T-helper 1 cell treated with Interleukin-12 subunit alpha and Interleukin-12 subunit beta and Interleukin-4 antibody, amounts not matched to agents 30 μg/mL and 1 μg/mL, for 36 hours (primary cell): ENCODE results near the gene PDE10A.

ENCODE experiments used
- H3K27ac Mint-ChIP-seq: one replicate; pipeline ENCODE4 v1.8.0; 2021; ENCODE audit warnings: mild to moderate bottlenecking, mixed read lengths
- H3K27me3 Mint-ChIP-seq: one replicate; pipeline ENCODE4 v1.8.0; 2021; ENCODE audit warnings: low read depth, mixed read lengths
- H3K36me3 Mint-ChIP-seq: one replicate; pipeline ENCODE4 v1.8.0; 2021; ENCODE audit warnings: low read depth, mixed read lengths
- H3K4me1 Mint-ChIP-seq: one replicate; pipeline ENCODE4 v1.8.0; 2021; ENCODE audit warnings: low read depth, mixed read lengths
- H3K4me3 Mint-ChIP-seq: one replicate; pipeline ENCODE4 v1.8.0; 2021; ENCODE audit warnings: mild to moderate bottlenecking, moderate library complexity, mixed read lengths
- H3K9me3 Mint-ChIP-seq: one replicate; pipeline ENCODE4 v1.8.0; 2021; ENCODE audit warnings: mixed read lengths

PDE10A gene

DNA sequence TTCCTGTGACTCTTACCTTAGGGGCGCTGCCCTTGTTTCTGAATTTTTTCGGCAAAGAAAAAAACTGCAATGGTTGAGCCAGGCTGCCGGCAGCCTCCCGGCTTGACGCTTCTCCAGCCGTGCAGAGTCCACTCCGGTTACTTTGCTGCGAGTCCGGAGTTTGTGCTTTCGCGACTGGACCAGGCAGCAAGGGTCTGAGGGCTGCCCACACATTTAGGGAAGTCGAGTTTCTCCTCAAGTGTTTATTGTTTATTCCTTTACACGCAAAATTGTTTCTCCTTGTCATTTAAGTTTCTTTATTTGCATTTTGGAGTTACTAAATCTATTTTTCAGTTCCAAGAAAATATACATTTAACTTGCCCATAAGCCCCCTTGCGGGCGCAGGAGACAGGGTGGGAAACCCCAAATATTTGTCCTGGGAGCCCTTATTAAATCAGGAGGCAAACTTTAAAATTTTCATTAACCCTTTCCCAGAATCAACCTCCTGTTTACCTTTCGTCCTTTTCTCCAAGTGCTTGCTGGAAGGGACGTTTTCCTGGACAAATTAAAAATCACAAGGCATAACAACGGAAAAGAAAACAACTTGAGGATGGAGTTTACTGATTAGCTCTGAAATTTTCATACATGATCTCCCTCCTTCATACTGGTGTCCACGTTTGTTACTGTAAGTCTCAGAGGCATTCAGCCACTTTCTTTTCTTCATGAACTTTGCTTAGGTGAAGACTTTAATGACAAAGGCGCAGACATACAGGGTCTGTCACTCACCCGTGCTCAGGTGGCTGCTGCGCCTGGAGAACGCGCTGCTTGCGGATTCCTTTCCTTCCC is 1.7 kb upstream of the PDE10A start:
- Mint-ChIP-seq H3K4me1 (no peaks in the 10 kb centered on the region), H3K4me3 (peak overlapping the region; percentile 3), H3K27me3 (peaks cover 46% of the 10 kb centered on the region), H3K36me3 (peaks cover 2% of the 10 kb centered on the region), H3K9me3 (no peaks in the 10 kb centered on the region), H3K27ac (peak overlapping the region; percentile 12)

DNA sequence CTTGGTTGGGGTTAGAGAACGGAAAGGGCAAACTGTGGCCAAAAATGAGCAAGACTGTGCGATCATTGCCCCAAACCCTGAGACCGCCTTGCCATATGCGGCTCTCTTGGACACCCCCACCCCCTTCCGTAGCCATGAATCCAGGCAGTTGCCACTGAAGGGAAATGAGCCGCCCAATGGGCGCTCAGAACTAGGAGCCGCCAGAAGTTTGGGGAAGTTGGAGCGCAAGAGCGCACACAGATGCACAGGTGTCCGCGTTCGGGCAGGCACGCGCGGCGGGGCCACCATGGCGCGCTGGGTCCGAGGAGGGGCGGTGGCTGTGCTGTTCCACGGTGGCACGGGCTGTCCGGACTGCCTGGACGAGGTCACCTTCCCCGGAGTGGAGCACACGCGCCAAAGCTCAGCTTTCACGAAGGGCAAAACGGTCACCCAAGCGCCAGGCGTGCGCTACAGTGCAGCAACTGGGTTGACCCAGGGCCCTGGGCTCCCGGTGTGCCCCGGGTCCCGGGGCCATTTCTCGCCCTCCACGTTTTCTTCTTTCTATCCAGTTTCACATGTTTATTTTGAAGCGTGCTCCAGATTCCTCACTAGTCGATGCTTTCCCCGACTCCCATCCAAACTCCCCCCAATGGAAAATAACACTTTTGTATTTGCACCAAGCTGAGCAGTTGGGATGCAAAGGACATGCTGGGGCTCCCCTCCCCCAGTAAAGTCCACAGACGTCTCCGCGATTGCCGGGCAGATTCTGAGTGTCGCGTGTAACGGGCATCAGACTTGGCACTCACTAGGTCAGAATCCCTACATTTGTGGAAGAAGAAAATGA is 906 bp upstream of the PDE10A start:
- Mint-ChIP-seq H3K36me3 (peaks cover 2% of the 10 kb centered on the region), H3K4me1 (no peaks in the 10 kb centered on the region), H3K27ac (peak overlapping the region; percentile 12), H3K9me3 (no peaks in the 10 kb centered on the region), H3K4me3 (peak overlapping the region; percentile 3), H3K27me3 (peaks cover 55% of the 10 kb centered on the region)

DNA sequence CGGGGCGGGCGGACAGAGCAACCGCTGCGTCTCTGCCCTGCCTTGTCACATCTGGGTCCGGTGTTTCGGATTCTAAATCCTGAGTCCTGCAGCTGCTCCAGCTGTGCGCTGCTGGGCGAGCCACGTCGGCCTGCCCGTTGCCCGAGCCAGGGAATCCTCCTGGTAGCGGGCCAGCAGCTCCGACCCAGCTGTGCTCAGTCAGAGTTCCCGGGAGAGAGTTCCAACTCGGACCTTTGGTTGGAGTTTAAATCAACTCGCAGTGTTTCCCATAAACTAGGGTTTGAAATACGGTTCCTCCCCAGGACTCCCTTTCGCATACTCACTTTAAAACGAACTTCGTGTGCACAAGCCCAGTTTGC is 315 bp upstream of the PDE10A start:
- H3K27me3 Mint-ChIP-seq = peaks cover 58% of the 10 kb centered on the region
- H3K4me3 Mint-ChIP-seq = no peak overlapping the region
- peaks cover 2% of the 10 kb centered on the region for H3K36me3 Mint-ChIP-seq
- no peak overlapping the region for H3K27ac Mint-ChIP-seq
- no peaks in the 10 kb centered on the region for H3K9me3 Mint-ChIP-seq
- H3K4me1 Mint-ChIP-seq = no peaks in the 10 kb centered on the region

DNA sequence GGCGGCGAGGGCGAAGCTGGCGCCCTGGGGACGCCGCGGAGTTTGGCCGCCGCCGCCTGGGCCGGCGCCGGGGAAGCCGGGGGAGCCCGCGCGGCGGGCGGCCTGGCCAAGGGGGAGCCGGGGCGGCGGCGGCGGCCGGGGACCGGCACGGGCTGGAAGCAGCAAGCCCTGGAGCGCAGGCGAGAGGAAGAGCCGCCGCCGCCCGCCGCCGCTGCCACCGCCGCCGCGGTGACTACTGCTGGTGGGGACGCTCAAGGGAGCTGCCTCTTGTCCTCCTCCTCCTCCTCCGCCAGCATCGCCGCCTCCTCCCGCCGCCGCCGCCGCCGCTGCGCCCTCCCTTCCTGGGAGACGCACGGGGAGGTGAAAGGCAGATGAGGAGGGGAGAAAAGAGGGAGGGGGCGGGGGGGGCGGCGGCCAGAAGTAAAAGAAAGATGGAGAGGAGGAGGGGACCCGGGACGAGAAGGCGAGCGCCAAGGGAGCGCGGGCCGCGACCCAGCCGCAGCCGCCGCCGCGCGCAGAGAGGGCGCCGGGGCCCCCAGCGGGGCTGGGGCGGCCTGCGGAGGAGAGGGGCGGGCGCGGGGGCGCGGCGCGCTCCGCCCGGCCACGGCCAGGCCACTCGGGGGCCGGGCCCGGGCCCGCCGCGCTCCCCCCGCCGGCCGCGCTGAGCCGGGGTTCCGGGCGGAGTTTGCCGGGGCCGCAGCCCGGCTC is 846 bp downstream of the PDE10A start:
- H3K9me3 Mint-ChIP-seq = no peaks in the 10 kb centered on the region
- no peak overlapping the region for H3K4me3 Mint-ChIP-seq
- no peaks in the 10 kb centered on the region for H3K4me1 Mint-ChIP-seq
- peaks cover 64% of the 10 kb centered on the region for H3K27me3 Mint-ChIP-seq
- H3K36me3 Mint-ChIP-seq = peaks cover 2% of the 10 kb centered on the region
- H3K27ac Mint-ChIP-seq = no peak overlapping the region

DNA sequence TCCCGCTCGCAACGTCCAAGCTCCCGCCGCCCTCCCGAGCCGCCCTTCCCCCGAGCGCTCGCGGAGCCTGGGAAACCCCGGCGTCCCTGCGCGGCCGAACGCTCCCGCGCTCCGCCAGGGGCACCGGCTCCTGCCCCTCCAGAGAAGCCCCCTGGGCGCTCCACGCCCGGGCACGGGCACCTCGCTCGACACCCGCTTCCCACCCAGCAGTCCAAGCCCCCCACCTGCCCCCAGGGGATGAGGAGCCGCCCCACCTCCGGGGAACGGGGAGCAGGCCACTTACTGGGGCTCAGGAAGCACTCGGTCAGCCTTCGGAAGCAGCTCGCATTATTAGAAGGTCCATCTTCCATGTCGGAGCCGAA is 1.4 kb downstream of the PDE10A start:
- Mint-ChIP-seq H3K27ac (no peak overlapping the region), H3K9me3 (no peaks in the 10 kb centered on the region), H3K36me3 (peaks cover 2% of the 10 kb centered on the region), H3K27me3 (peaks cover 61% of the 10 kb centered on the region), H3K4me1 (no peaks in the 10 kb centered on the region), H3K4me3 (no peak overlapping the region)

- Mint-ChIP-seq H3K27me3 (peaks cover 57% of the 10 kb centered on the region), H3K4me1 (no peaks in the 10 kb centered on the region), H3K27ac (no peak overlapping the region), H3K9me3 (no peaks in the 10 kb centered on the region), H3K4me3 (no peak overlapping the region), H3K36me3 (peaks cover 2% of the 10 kb centered on the region)
Observed at GRCh38 chr6:165660857-165661663, 2.0 kb downstream of the PDE10A start.

GRCh38 chr6:165659945-165660856 is 2.8 kb downstream of the PDE10A start:
- Mint-ChIP-seq H3K27me3 (peaks cover 52% of the 10 kb centered on the region), H3K4me1 (no peaks in the 10 kb centered on the region), H3K4me3 (no peak overlapping the region), H3K27ac (no peak overlapping the region), H3K9me3 (no peaks in the 10 kb centered on the region), H3K36me3 (peaks cover under 1% of the 10 kb centered on the region)

- H3K9me3 Mint-ChIP-seq = no peaks in the 10 kb centered on the region
- H3K4me1 Mint-ChIP-seq = no peaks in the 10 kb centered on the region
- no peak overlapping the region for H3K27ac Mint-ChIP-seq
- no peaks in the 10 kb centered on the region for H3K36me3 Mint-ChIP-seq
- peaks cover 36% of the 10 kb centered on the region for H3K27me3 Mint-ChIP-seq
- no peak overlapping the region for H3K4me3 Mint-ChIP-seq
Observed at GRCh38 chr6:165658395-165659058, 4.5 kb downstream of the PDE10A start.

- H3K36me3 Mint-ChIP-seq = no peaks in the 10 kb centered on the region
- H3K27me3 Mint-ChIP-seq = peaks cover 32% of the 10 kb centered on the region
- no peaks in the 10 kb centered on the region for H3K9me3 Mint-ChIP-seq
- no peak overlapping the region for H3K27ac Mint-ChIP-seq
- no peak overlapping the region for H3K4me3 Mint-ChIP-seq
- no peaks in the 10 kb centered on the region for H3K4me1 Mint-ChIP-seq
Observed at GRCh38 chr6:165657325-165657680, 5.7 kb downstream of the PDE10A start.

DNA sequence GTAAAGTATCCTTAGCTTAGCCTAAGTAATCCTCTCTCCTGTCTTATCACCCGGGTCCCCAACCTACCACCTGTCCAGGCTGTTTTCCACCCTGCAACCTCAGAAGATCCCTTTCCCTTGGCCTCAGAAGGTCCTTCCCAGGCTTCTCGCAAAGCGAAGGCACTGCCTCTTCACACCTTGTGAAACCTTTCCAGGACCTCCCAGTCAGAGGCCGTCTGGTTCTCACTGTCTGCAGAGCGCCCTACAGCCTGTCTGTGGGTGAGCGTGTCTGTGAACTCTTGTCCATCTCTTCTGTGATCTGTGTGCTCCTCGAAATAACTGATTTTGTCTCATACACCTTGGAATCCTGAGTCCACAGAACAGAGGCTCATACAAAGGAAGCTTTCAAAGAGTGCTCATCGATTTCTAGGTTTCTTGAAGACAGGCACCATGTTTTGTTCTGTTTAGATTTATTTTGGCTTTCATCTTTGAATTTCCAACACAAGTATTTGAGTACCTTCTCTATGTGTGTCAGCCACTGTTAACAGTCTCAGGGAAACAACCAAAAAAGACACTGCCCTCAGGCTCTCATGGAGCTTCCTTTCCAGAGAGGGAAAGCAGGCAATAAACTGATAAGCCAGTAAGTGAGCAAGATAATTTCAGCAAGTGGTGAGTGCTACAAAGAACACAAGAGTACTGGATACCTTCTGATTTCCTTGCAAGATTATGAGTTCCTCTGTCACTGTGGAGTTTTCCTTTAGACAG is 6.3 kb downstream of the PDE10A start:
- peaks cover 32% of the 10 kb centered on the region for H3K27me3 Mint-ChIP-seq
- no peaks in the 10 kb centered on the region for H3K4me1 Mint-ChIP-seq
- no peaks in the 10 kb centered on the region for H3K9me3 Mint-ChIP-seq
- no peak overlapping the region for H3K4me3 Mint-ChIP-seq
- no peak overlapping the region for H3K27ac Mint-ChIP-seq
- H3K36me3 Mint-ChIP-seq = no peaks in the 10 kb centered on the region

DNA sequence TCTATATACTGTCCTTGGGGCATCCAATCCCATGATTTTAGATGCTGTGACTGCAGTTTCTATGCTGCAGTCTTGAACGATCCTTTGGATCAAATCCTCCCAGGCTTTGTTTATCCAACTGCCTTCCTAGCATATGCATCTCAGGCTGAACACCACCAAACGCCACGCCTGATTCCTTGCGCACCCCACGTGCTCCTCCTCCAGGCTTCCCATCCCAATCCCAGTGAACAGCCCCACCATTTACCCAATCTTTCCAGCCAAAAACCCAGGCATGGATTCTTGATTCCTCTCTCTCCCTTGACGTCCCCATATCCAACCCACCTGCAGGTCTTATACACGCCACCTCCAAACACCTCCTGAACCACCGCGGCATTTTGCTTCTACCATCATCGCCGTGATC is 7.8 kb downstream of the PDE10A start:
- Mint-ChIP-seq H3K27ac (no peak overlapping the region), H3K4me3 (no peak overlapping the region), H3K9me3 (no peaks in the 10 kb centered on the region), H3K4me1 (no peaks in the 10 kb centered on the region), H3K36me3 (no peaks in the 10 kb centered on the region), H3K27me3 (peaks cover 26% of the 10 kb centered on the region)

- H3K27me3 Mint-ChIP-seq = peaks cover 16% of the 10 kb centered on the region
- H3K9me3 Mint-ChIP-seq = no peaks in the 10 kb centered on the region
- H3K36me3 Mint-ChIP-seq = no peaks in the 10 kb centered on the region
- no peaks in the 10 kb centered on the region for H3K4me1 Mint-ChIP-seq
- H3K4me3 Mint-ChIP-seq = no peak overlapping the region
- H3K27ac Mint-ChIP-seq = no peak overlapping the region
Observed at GRCh38 chr6:165654144-165654543, 8.9 kb downstream of the PDE10A start.
